Left lung (tissue), 10 donors: ENCODE results near the gene TMC2. TPM values are rescaled to one million over a fixed set of nuclear protein-coding genes. Genes with fewer than 3 reads are reported as not detected.

Source experiments
- ATAC-seq: fragments of 200-7000 bp; cut with Tn5 transposase; one replicate; pipeline ENCODE4 v1.9.1; 2020; ENCODE audit warnings: moderate library complexity
- DNase-seq, 4 donors: peaks; one replicate each; pipeline ENCODE4 v3.0.0-alpha.2; 2013 to 2020
- H3K27ac ChIP-seq, 2 donors: fragments of 200-600 bp; sonication (generic) in 1 of 2; one replicate each; pipeline versions ENCODE4 v1.5.0 to v1.8.0; 2020 to 2021
- H3K27me3 ChIP-seq, 2 donors: fragments of 200-600 bp; sonication (generic) in 1 of 2; one replicate each; pipeline versions ENCODE4 v1.5.0 to v1.8.0; 2020 to 2021
- H3K36me3 ChIP-seq, 2 donors: fragments of 200-600 bp; sonication (generic) in 1 of 2; one replicate each; pipeline versions ENCODE4 v1.5.0 to v1.8.0; 2020 to 2021
- H3K4me1 ChIP-seq, 2 donors: fragments of 200-600 bp; one replicate each; pipeline ENCODE4 v1.8.0; 2021
- H3K4me3 ChIP-seq, 2 donors: fragments of 200-600 bp; sonication (generic) in 1 of 2; one replicate each; pipeline versions ENCODE4 v1.5.0 to v1.8.0; 2020 to 2021; ENCODE audit warnings: mild to moderate bottlenecking in 1 of 2
- H3K9me3 ChIP-seq, 2 donors: fragments of 200-600 bp; sonication (generic) in 1 of 2; one replicate each; pipeline versions ENCODE4 v1.5.0 to v1.8.0; 2020 to 2021
- intact Hi-C, 2 donors: fragments of 100-400 bp; cut with DNase I; formaldehyde crosslinking; loops; one replicate each; pipeline versions ENCODE4 v1.11.2 to v1.14.2; 2022
- polyA plus RNA-seq, 6 donors: library from polyadenylated mRNA; unstranded; fragments of 120-200 nt; gene quantifications; one replicate each; pipeline ENCODE4 v1.2.1, GENCODE V29; 2013; ENCODE audit not compliant: insufficient read length in 6 of 6
- total RNA-seq, 2 donors: library from RNA; stranded (reverse); fragmentation: NEBNext Ultra II Directional; extraction: Animal tissue kit (Norgen Biotek cat#: 25700); gene quantifications; one replicate each; pipeline ENCODE4 v1.2.1, GENCODE V29; 2021
- TF ChIP-seq, protein P1 (sequence below), 2 donors: fragments of 200-600 bp; sonication (generic) in 1 of 2; IDR thresholded peaks; one replicate each; pipeline versions ENCODE4 v1.5.0 to v1.8.0; 2021; ENCODE audit warnings: antibody characterized with exemption in 2 of 2
- donor health status: DM: no; HTN: yes; CAD: no.
- donor health status: DM: no; HTN: no; CAD: no.

TMC2 gene
- total and polyA plus RNA-seq, 8 donors, result 0.10 to 0.37 (median 0.21) TPM; not detected in 1

DNA sequence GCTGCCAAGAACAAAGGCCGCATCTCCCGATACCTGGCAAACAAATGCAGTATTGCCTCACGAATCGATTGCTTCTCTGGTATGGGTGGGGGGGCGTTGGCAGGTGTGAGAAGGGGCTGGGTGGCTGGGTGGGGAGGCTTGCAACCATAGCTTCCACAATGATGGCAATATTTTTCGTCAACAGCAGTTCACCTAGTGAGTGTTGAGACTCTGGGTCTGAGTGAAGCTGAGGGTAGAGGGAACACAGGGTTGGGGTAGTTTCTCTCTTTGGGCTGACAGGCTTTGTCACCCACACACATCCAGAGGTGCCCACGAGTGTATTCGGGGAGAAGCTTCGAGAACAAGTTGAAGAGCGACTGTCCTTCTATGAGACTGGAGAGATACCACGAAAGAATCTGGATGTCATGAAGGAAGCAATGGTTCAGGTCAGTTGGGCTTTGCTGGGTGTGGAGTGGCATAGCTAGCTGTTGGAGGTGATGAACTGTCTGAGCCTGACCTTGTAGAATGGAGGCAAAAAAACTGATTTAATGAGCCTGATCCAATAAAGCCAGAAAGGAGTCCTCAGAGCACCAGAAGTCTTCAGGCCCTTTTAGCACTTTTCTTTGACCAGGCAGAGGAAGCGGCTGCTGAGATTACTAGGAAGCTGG is 120.2 kb downstream of the TMC2 start:
- Histone ChIP-seq H3K4me1 (peaks cover 13 to 27% of the 10 kb centered on the region in 2 donors), H3K27ac (no peak overlapping the region), H3K27me3 (no peaks in the 10 kb centered on the region), H3K4me3 (no peak overlapping the region), H3K9me3 (no peaks in the 10 kb centered on the region), H3K36me3 (peaks cover 0 to 78% of the 10 kb centered on the region in 2 donors)
- DNase-seq (no peak), ATAC-seq (no peak)
- TF ChIP-seq, protein P1, sequence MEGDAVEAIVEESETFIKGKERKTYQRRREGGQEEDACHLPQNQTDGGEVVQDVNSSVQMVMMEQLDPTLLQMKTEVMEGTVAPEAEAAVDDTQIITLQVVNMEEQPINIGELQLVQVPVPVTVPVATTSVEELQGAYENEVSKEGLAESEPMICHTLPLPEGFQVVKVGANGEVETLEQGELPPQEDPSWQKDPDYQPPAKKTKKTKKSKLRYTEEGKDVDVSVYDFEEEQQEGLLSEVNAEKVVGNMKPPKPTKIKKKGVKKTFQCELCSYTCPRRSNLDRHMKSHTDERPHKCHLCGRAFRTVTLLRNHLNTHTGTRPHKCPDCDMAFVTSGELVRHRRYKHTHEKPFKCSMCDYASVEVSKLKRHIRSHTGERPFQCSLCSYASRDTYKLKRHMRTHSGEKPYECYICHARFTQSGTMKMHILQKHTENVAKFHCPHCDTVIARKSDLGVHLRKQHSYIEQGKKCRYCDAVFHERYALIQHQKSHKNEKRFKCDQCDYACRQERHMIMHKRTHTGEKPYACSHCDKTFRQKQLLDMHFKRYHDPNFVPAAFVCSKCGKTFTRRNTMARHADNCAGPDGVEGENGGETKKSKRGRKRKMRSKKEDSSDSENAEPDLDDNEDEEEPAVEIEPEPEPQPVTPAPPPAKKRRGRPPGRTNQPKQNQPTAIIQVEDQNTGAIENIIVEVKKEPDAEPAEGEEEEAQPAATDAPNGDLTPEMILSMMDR (IDR thresholded peaks at IDR 0.05), result no peak
- intact Hi-C loops, result no loop called here

DNA sequence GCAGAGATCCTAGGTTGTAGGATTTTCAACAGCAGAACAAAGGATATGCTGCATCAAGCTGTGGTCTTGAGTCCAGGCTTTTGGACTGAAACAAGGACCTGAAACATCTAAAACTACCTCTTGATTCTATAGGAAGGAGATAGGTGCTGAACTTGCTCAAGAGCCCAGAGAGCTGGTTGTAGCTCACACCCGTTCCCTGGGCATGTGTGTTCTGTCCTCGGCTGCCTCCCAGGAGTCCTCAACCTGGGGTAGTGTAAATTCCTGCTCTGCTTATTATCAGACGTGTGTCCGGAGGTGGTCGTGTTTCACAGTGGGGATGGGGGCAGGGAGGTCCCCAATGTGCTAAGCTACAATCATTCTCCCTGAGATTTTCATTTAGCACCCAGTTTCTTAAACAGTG is 120.9 kb downstream of the TMC2 start:
- Histone ChIP-seq H3K4me3 (no peak overlapping the region), H3K27me3 (no peaks in the 10 kb centered on the region), H3K36me3 (peaks cover 0 to 84% of the 10 kb centered on the region in 2 donors), H3K27ac (no peak overlapping the region), H3K4me1 (peaks cover 13 to 26% of the 10 kb centered on the region in 2 donors), H3K9me3 (no peaks in the 10 kb centered on the region)
- intact Hi-C loops, result no loop called here
- ATAC-seq (no peak), DNase-seq (no peak)
- TF ChIP-seq, protein P1 (IDR thresholded peaks at IDR 0.05), result no peak

DNA sequence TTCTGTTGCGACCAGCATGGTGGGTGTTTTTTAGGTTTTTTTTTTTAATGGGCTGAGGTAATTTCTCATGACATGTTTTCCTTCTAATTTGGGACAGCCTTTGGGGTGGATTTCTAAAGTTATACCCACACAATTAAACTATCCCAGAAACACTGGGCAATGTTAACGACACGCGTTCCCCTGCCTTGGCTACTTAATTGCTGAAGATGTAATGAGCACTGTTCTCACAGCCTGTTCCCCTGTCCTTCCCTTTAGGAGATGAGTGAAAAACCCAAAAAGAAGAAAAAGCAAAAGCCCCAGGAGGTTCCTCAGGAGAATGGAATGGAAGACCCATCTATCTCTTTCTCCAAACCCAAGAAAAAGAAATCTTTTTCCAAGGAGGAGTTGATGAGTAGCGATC is 121.3 kb downstream of the TMC2 start:
- Histone ChIP-seq H3K4me1 (peaks cover 13 to 27% of the 10 kb centered on the region in 2 donors), H3K9me3 (no peaks in the 10 kb centered on the region), H3K4me3 (no peak overlapping the region), H3K36me3 (peaks cover 0 to 88% of the 10 kb centered on the region in 2 donors), H3K27ac (no peak overlapping the region), H3K27me3 (no peaks in the 10 kb centered on the region)
- intact Hi-C loops, result no loop called here
- TF ChIP-seq, protein P1 (IDR thresholded peaks at IDR 0.05), result no peak
- no peak for ATAC-seq
- DNase-seq, result no peak

DNA sequence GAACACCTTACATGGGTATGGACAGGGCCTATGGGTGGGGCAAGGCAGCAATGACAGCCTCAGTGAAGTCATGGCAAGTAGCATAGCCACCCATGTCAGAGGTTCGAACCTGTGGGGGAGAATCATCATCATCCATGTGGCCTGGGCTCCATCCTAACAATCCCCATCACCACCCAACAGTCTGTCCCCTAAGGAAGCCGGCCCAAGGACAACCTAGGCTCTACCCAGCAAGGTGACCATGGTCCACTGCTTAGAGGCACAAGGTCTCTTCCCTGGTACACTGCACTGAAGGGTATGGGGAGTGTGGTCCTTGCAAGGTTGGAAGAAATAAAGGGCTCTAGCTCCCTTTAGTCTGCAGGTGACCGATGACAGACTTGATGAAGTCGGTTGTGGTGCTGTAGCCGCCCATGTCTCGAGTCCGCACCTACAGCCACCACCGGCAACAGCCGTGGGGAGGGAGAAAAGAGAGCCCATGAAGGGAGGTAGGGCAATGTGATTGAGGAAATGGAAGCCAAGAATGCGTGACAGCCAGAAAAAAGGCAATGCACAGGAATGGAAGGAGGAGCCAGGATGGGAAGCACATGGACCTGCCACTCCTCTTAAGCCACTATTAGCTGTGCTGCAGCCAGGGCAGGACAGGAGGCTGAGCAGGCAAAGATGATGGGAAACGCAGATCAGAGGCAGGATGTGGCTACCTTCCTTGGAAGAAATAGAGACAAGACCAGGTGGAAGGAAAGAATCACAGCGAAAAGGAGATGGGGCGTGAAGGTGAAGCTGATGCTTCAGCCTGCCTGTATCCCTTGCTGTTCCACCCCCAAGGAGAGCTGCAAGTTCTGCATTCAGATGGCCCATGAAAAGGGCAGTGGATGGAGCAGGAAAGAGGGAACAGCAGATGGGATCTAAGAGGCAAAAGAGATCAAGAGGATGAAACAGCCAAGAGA is 122.3 kb downstream of the TMC2 start:
- H3K9me3 ChIP-seq, result no peaks in the 10 kb centered on the region
- peaks cover 7 to 32% of the 10 kb centered on the region in 2 donors for H3K4me1 ChIP-seq
- no peak for DNase-seq
- TF ChIP-seq, protein P1 (IDR thresholded peaks at IDR 0.05), result no peak
- intact Hi-C loops, result no loop called here
- ATAC-seq, result no peak
- no peak overlapping the region for H3K4me3 ChIP-seq
- H3K27me3 ChIP-seq, result no peaks in the 10 kb centered on the region
- no peak overlapping the region for H3K27ac ChIP-seq
- peaks cover 0 to 94% of the 10 kb centered on the region in 2 donors for H3K36me3 ChIP-seq

DNA sequence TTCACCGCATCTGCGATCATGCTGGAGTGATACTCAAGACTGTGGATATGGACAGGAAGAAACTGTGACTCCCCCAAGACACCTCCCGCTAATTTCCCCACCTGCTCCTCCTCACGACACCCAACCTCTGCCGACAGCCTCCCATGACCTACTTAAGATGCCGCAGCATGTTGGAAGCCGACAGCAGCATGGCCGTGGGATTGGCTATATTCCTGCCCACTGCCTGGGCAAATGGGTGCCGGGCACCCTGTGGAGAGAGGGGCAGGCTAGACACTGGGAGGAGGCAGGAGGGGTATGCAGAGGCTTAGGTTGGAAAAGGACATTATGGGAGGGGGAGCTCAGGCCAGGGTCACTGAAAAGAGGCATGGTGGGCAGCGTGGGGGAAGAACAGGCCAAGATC is 123.2 kb downstream of the TMC2 start:
- no peak overlapping the region for H3K4me3 ChIP-seq
- TF ChIP-seq, protein P1 (IDR thresholded peaks at IDR 0.05), result no peak
- H3K4me1 ChIP-seq, result peaks cover 2 to 26% of the 10 kb centered on the region in 2 donors
- no peak for ATAC-seq
- intact Hi-C loops, result no loop called here
- no peak overlapping the region for H3K27ac ChIP-seq
- no peaks in the 10 kb centered on the region for H3K9me3 ChIP-seq
- H3K27me3 ChIP-seq, result no peaks in the 10 kb centered on the region
- DNase-seq, result no peak
- peaks cover 0 to 86% of the 10 kb centered on the region in 2 donors for H3K36me3 ChIP-seq
